ENCODE measurements around the gene DCST1. TPM values are rescaled to one million over a fixed set of nuclear protein-coding genes. Genes with fewer than 3 reads are reported as not detected.

Gene DCST1
- total RNA-seq, 1 experiment from 2014 or later: not detected

GRCh38 chr1:155042789-155043188 is 9.2 kb downstream of the DCST1 start:
- H3K9me3 ChIP-seq (ENCODE audit: low read depth, low read length, poor library complexity, severe bottlenecking): no peaks in the 10 kb centered on the region
- H3K27ac ChIP-seq (ENCODE audit: low read depth, low read length, poor library complexity, severe bottlenecking): no peak overlapping the region
- CTCF ChIA-PET: no interaction called here
- H3K36me3 ChIP-seq (ENCODE audit: insufficient read depth, low read length, poor library complexity, severe bottlenecking): no peaks in the 10 kb centered on the region
- no peak for DNase-seq (ENCODE audit: low spot score)
- no TSS peak for BruUV-seq (replicated peaks)
- POLR2A ChIA-PET (ENCODE audit: low non-redundant PET): interaction anchor here (0.7 kb wide), 1 partner anchor 719 kb away, joined by 3 read pairs; no protein-coding TSS in a partner anchor
- H3K4me3 ChIP-seq (ENCODE audit: low read depth, low read length, poor library complexity, severe bottlenecking): no peak overlapping the region
- no peaks in the 10 kb centered on the region for H3K4me1 ChIP-seq (ENCODE audit: insufficient read depth, low read length, poor library complexity, severe bottlenecking)
- TF ChIP-seq, protein P1, sequence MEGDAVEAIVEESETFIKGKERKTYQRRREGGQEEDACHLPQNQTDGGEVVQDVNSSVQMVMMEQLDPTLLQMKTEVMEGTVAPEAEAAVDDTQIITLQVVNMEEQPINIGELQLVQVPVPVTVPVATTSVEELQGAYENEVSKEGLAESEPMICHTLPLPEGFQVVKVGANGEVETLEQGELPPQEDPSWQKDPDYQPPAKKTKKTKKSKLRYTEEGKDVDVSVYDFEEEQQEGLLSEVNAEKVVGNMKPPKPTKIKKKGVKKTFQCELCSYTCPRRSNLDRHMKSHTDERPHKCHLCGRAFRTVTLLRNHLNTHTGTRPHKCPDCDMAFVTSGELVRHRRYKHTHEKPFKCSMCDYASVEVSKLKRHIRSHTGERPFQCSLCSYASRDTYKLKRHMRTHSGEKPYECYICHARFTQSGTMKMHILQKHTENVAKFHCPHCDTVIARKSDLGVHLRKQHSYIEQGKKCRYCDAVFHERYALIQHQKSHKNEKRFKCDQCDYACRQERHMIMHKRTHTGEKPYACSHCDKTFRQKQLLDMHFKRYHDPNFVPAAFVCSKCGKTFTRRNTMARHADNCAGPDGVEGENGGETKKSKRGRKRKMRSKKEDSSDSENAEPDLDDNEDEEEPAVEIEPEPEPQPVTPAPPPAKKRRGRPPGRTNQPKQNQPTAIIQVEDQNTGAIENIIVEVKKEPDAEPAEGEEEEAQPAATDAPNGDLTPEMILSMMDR (conservative IDR thresholded peaks at IDR 0.05; ENCODE audit: low read depth, low read length): no peak
- no peak for TF ChIP-seq EZH2 (IDR thresholded peaks at IDR 0.05; ENCODE audit: borderline replicate concordance, low read depth, low read length, poor library complexity, severe bottlenecking)
- H3K27me3 ChIP-seq (replicated peaks; ENCODE audit: insufficient read depth, low read depth, low read length, poor library complexity): no peaks in the 10 kb centered on the region
- intact Hi-C loops (cut with micrococcal nuclease; ENCODE audit: unreplicated experiment): no loop called here

- DNase-seq (ENCODE audit: low spot score): no peak
- Histone ChIP-seq H3K27me3 (replicated peaks; ENCODE audit: insufficient read depth, low read depth, low read length, poor library complexity) (no peaks in the 10 kb centered on the region), H3K36me3 (ENCODE audit: insufficient read depth, low read length, poor library complexity, severe bottlenecking) (no peaks in the 10 kb centered on the region), H3K4me1 (ENCODE audit: insufficient read depth, low read length, poor library complexity, severe bottlenecking) (no peaks in the 10 kb centered on the region), H3K4me3 (ENCODE audit: low read depth, low read length, poor library complexity, severe bottlenecking) (no peak overlapping the region), H3K9me3 (ENCODE audit: low read depth, low read length, poor library complexity, severe bottlenecking) (no peaks in the 10 kb centered on the region), H3K27ac (ENCODE audit: low read depth, low read length, poor library complexity, severe bottlenecking) (no peak overlapping the region)
- CTCF ChIA-PET: interaction anchor here (1.0 kb wide), 1 partner anchor 26 kb away, joined by 6 read pairs; no protein-coding TSS in a partner anchor
- POLR2A ChIA-PET (ENCODE audit: low non-redundant PET): interaction anchor here (0.7 kb wide), 1 partner anchor 720 kb away, joined by 3 read pairs; no protein-coding TSS in a partner anchor
- TF ChIP-seq EZH2 (IDR thresholded peaks at IDR 0.05; ENCODE audit: borderline replicate concordance, low read depth, low read length, poor library complexity, severe bottlenecking): no peak
- TF ChIP-seq, protein P1 (conservative IDR thresholded peaks at IDR 0.05; ENCODE audit: low read depth, low read length): no peak
- BruUV-seq (replicated peaks): no TSS peak
- intact Hi-C loops (cut with micrococcal nuclease; ENCODE audit: unreplicated experiment): no loop called here
Observed at GRCh38 chr1:155043301-155043702, 9.7 kb downstream of the DCST1 start.

DNA sequence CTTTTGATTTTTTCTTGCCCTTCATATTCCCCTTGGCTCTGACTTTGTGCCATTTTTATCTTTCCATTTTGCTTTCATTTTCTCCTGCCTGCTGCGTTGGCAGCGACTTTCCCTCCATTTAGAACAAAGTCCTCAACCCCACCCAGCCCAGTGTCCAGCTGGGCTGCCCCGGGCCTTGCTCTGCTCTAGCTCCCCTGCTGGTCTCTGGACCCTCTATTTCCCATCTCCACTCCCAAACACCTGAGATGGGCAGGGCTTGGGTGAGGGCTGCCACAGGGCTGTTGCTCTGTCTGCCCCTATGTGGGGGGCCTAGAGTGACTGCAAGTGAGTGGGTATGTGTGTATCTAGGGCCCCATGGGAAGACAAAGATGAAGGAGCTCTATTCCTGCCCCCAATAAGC is 10.2 kb downstream of the DCST1 start:
- H3K9me3 ChIP-seq (ENCODE audit: low read depth, low read length, poor library complexity, severe bottlenecking): no peaks in the 10 kb centered on the region
- no peak overlapping the region for H3K4me3 ChIP-seq (ENCODE audit: low read depth, low read length, poor library complexity, severe bottlenecking)
- ChIA-PET CTCF (interaction anchor here (0.6 to 1.0 kb wide), 3 partner anchors 26 to 74 kb away, joined by 3 to 6 read pairs (median 3); no protein-coding TSS in a partner anchor), POLR2A (ENCODE audit: low non-redundant PET) (no interaction called here)
- no peaks in the 10 kb centered on the region for H3K4me1 ChIP-seq (ENCODE audit: insufficient read depth, low read length, poor library complexity, severe bottlenecking)
- no peak for DNase-seq (ENCODE audit: low spot score)
- H3K27me3 ChIP-seq (replicated peaks; ENCODE audit: insufficient read depth, low read depth, low read length, poor library complexity): no peaks in the 10 kb centered on the region
- intact Hi-C loops (cut with micrococcal nuclease; ENCODE audit: unreplicated experiment): no loop called here
- no peak overlapping the region for H3K27ac ChIP-seq (ENCODE audit: low read depth, low read length, poor library complexity, severe bottlenecking)
- H3K36me3 ChIP-seq (ENCODE audit: insufficient read depth, low read length, poor library complexity, severe bottlenecking): no peaks in the 10 kb centered on the region
- TF ChIP-seq EZH2 (IDR thresholded peaks at IDR 0.05; ENCODE audit: borderline replicate concordance, low read depth, low read length, poor library complexity, severe bottlenecking): no peak
- TF ChIP-seq, protein P1 (conservative IDR thresholded peaks at IDR 0.05; ENCODE audit: low read depth, low read length): no peak
- BruUV-seq (replicated peaks): no TSS peak
